ENCODE data around the gene MLXIP. TPM values are rescaled to one million over a fixed set of nuclear protein-coding genes. Genes with fewer than 3 reads are reported as not detected.

The MLXIP gene
- total and polyA plus RNA-seq, 2 of the 13 experiments (the other 11 are each of a cell fraction or from before 2014, with no cell fraction given) = 5.3 to 6.7 TPM

GRCh38 chr12:122130150-122130549 lies 51.6 kb downstream of the MLXIP start:
- Histone ChIP-seq H3K27ac (ENCODE audit: extremely low read length, insufficient read depth, low read length) (no peak overlapping the region), H3K4me3 (replicated peaks in 1 of 3; ENCODE audit: insufficient read depth in 1 of 3, low read depth in 2 of 3, low read length in 3 of 3) (no peak overlapping the region), H3K4me1 (ENCODE audit: insufficient read depth, low read length) (peaks cover 24% of the 10 kb centered on the region), H2AFZ (ENCODE audit: low read length) (no peak overlapping the region), H3K36me3 (replicated peaks in 1 of 2; ENCODE audit: control insufficient read depth in 1 of 2, insufficient read depth in 2 of 2, low read length in 2 of 2) (peaks cover 20 to 55% of the 10 kb centered on the region in 2 experiments; a peak in 4 of 5 replicates), H3K9ac (ENCODE audit: insufficient read depth, low read depth, low read length) (no peak overlapping the region), H4K20me1 (ENCODE audit: insufficient read depth, low read length) (0 out of 2 replicates have a peak, but pooled peaks cover 3% of the 10 kb centered on the region), H3K9me3 (ENCODE audit: low read length) (no peaks in the 10 kb centered on the region), H3K27me3 (ENCODE audit: control insufficient read depth in 1 of 2, insufficient read depth in 2 of 2, low read length in 2 of 2) (no peaks in the 10 kb centered on the region), H3K79me2 (ENCODE audit: insufficient read depth, low read length) (peaks cover 3% of the 10 kb centered on the region), H3K4me2 (ENCODE audit: low read depth, low read length) (no peak overlapping the region)
- CTCF ChIA-PET (ENCODE audit: low intra/inter-chr PET ratio, low total read pairs) = interaction anchor here (1.9 kb wide), 1 partner anchor 61 kb away, joined by 21 read pairs; no protein-coding TSS in a partner anchor
- POLR2A ChIA-PET = no interaction called here
- TF ChIP-seq JUNB (CRISPR knock-in tag; IDR thresholded peaks at IDR 0.05; ENCODE audit: borderline replicate concordance) (no peak), TBX3 (IDR thresholded peaks at IDR 0.05; ENCODE audit: borderline replicate concordance) (no peak), ZFP82 (CRISPR knock-in tag; IDR thresholded peaks at IDR 0.05; ENCODE audit: borderline replicate concordance) (no peak), FOSL2 (CRISPR knock-in tag; IDR thresholded peaks at IDR 0.05) (no peak), SMAD1 (CRISPR knock-in tag; IDR thresholded peaks at IDR 0.05; ENCODE audit: borderline replicate concordance, low read depth) (no peak), SMAD9 (CRISPR knock-in tag; IDR thresholded peaks at IDR 0.05) (no peak)
- no peak for FAIRE-seq
- no peak for DNase-seq (ENCODE audit: low spot score)
- in situ Hi-C loops (cut with HindIII; ENCODE audit: extremely low pct_ligation_motif_present, low pct_unique_long_range_greater_than_20kb) (no loop called here), intact Hi-C loops (cut with micrococcal nuclease; ENCODE audit: unreplicated experiment) (no loop called here)
- WGBS (ENCODE audit: low lambda C conversion rate) = 80% methylated on average over 11 of the region's 17 CpGs
- no TSS peak for BruUV-seq (replicated peaks)
- ATAC-seq = no peak

- ChIA-PET POLR2A (no interaction called here), CTCF (ENCODE audit: low intra/inter-chr PET ratio, low total read pairs) (no interaction called here)
- in situ Hi-C loops (cut with HindIII; ENCODE audit: extremely low pct_ligation_motif_present, low pct_unique_long_range_greater_than_20kb) = no loop called here
- H3K27me3 ChIP-seq (ENCODE audit: control insufficient read depth in 1 of 2, insufficient read depth in 2 of 2, low read length in 2 of 2) = no peaks in the 10 kb centered on the region
- DNase-seq (ENCODE audit: low spot score) (no peak), FAIRE-seq (no peak), ATAC-seq (peak; percentile 27; the same call in 2 of the 3 replicates)
- H3K27ac ChIP-seq (ENCODE audit: extremely low read length, insufficient read depth, low read length) = no peak overlapping the region
- H4K20me1 ChIP-seq (ENCODE audit: insufficient read depth, low read length) = no peaks in the 10 kb centered on the region
- no peak overlapping the region for H3K4me3 ChIP-seq (replicated peaks in 1 of 3; ENCODE audit: insufficient read depth in 1 of 3, low read depth in 2 of 3, low read length in 3 of 3)
- H3K4me1 ChIP-seq (ENCODE audit: insufficient read depth, low read length) = no peaks in the 10 kb centered on the region
- peaks cover 18 to 44% of the 10 kb centered on the region in 2 experiments; a peak in 4 of 5 replicates for H3K36me3 ChIP-seq (replicated peaks in 1 of 2; ENCODE audit: control insufficient read depth in 1 of 2, insufficient read depth in 2 of 2, low read length in 2 of 2)
- TF ChIP-seq ZNF687 (CRISPR knock-in tag; IDR thresholded peaks at IDR 0.05) (0 out of 2 replicates have a peak, but pooled peaks have one; percentile 35), PAWR (CRISPR knock-in tag; IDR thresholded peaks at IDR 0.05; ENCODE audit: borderline replicate concordance) (no peak), ZBTB33 (CRISPR knock-in tag; IDR thresholded peaks at IDR 0.05) (peak; percentile 70), HNRNPL (IDR thresholded peaks at IDR 0.05; ENCODE audit: low read depth, low read length) (peak; percentile 76), ZBTB38 (CRISPR knock-in tag; IDR thresholded peaks at IDR 0.05) (peak; percentile 69)
- no peaks in the 10 kb centered on the region for H3K9me3 ChIP-seq (ENCODE audit: low read length)
- no peak overlapping the region for H2AFZ ChIP-seq (ENCODE audit: low read length)
- no peak overlapping the region for H3K9ac ChIP-seq (ENCODE audit: insufficient read depth, low read depth, low read length)
- WGBS (ENCODE audit: low lambda C conversion rate) = 79% methylated on average over 28 of the region's 28 CpGs
- H3K79me2 ChIP-seq (ENCODE audit: insufficient read depth, low read length) = no peaks in the 10 kb centered on the region
- H3K4me2 ChIP-seq (ENCODE audit: low read depth, low read length) = no peak overlapping the region
- no TSS peak for BruUV-seq (replicated peaks)
- intact Hi-C loops (cut with micrococcal nuclease; ENCODE audit: unreplicated experiment) = no loop called here
Observed at GRCh38 chr12:122133192-122133950, 54.8 kb downstream of the MLXIP start.
